Liver (tissue), 9 donors: ENCODE results near the gene BAHD1. TPM values are rescaled to one million over a fixed set of nuclear protein-coding genes. Genes with fewer than 3 reads are reported as not detected.

Source experiments
- DNase-seq: peaks from one replicate; pipeline ENCODE4 v3.0.0-alpha.2; 2017; ENCODE audit warnings: low spot score
- H3K27ac ChIP-seq, 2 donors: one replicate each; pipeline ENCODE4 v1.7.0; 2013; ENCODE audit warnings: inconsistent platforms in 2 of 2, low read length in 2 of 2, control low read depth in 1 of 2, low read depth in 1 of 2, mild to moderate bottlenecking in 1 of 2
- H3K27me3 ChIP-seq, 4 donors: one replicate each; pipeline versions ENCODE4 v1.6.1 to v1.7.0; 2013; ENCODE audit warnings: low read length in 3 of 4, inconsistent platforms in 1 of 4, mild to moderate bottlenecking in 1 of 4, moderate library complexity in 1 of 4; ENCODE audit not compliant: control insufficient read depth in 4 of 4, insufficient read depth in 4 of 4
- H3K36me3 ChIP-seq, 4 donors: one replicate each; pipeline versions ENCODE4 v1.6.1 to v1.7.0; 2013; ENCODE audit warnings: low read length in 3 of 4, mild to moderate bottlenecking in 3 of 4, low read depth in 1 of 4, moderate library complexity in 1 of 4; ENCODE audit not compliant: control insufficient read depth in 4 of 4, insufficient read depth in 3 of 4
- H3K4me1 ChIP-seq, 4 donors: one replicate each; pipeline versions ENCODE4 v1.6.1 to v1.7.0; 2013; ENCODE audit warnings: low read length in 3 of 4, mild to moderate bottlenecking in 3 of 4, moderate library complexity in 1 of 4; ENCODE audit not compliant: control insufficient read depth in 4 of 4, insufficient read depth in 4 of 4
- H3K4me3 ChIP-seq, 3 donors: one replicate each; pipeline versions ENCODE4 v1.6.1 to v1.7.0; 2013; ENCODE audit warnings: low read length in 3 of 3, control low read depth in 1 of 3, low read depth in 1 of 3, mild to moderate bottlenecking in 1 of 3
- H3K9ac ChIP-seq, 2 donors: one replicate each; pipeline ENCODE4 v1.7.0; 2013; ENCODE audit warnings: low read length in 2 of 2, mild to moderate bottlenecking in 2 of 2, moderate library complexity in 2 of 2, control low read depth in 1 of 2, low read depth in 1 of 2
- H3K9me3 ChIP-seq, 4 donors: one replicate each; pipeline versions ENCODE4 v1.6.1 to v1.7.0; 2013; ENCODE audit warnings: low read length in 3 of 4; ENCODE audit not compliant: control insufficient read depth in 4 of 4
- EGR1 ChIP-seq, 2 donors: IDR thresholded peaks; 2 replicates each; pipeline ENCODE4 v1.6.1; 2016 to 2018; ENCODE audit warnings: antibody characterized with exemption in 2 of 2, low read depth in 2 of 2
- FOXA1 ChIP-seq: IDR thresholded peaks from 2 replicates; pipeline ENCODE4 v1.6.1; 2016; ENCODE audit warnings: antibody characterized with exemption
- FOXA2 ChIP-seq: IDR thresholded peaks from 2 replicates; pipeline ENCODE4 v1.6.1; 2016; ENCODE audit warnings: antibody characterized with exemption
- GABPA ChIP-seq, 2 donors: IDR thresholded peaks in 1 of 2; conservative IDR thresholded peaks in 1 of 2; 2 replicates each; pipeline ENCODE4 v1.6.1; 2016; ENCODE audit warnings: antibody characterized with exemption in 2 of 2, mild to moderate bottlenecking in 1 of 2, moderate library complexity in 1 of 2
- HNF4A ChIP-seq, 2 donors: conservative IDR thresholded peaks; 2 replicates each; pipeline ENCODE4 v1.6.1; 2016; ENCODE audit warnings: antibody characterized with exemption in 2 of 2, mild to moderate bottlenecking in 2 of 2
- HNF4G ChIP-seq: IDR thresholded peaks from 2 replicates; pipeline ENCODE4 v1.6.1; 2016; ENCODE audit warnings: antibody characterized with exemption
- JUND ChIP-seq, 2 donors: IDR thresholded peaks; 2 replicates each; pipeline ENCODE4 v1.6.1; 2016; ENCODE audit warnings: antibody characterized with exemption in 2 of 2
- NR2F2 ChIP-seq: IDR thresholded peaks from 2 replicates; pipeline ENCODE4 v1.6.1; 2016; ENCODE audit warnings: antibody characterized with exemption
- RAD21 ChIP-seq, 2 donors: IDR thresholded peaks; 2 replicates each; pipeline ENCODE4 v1.6.1; 2016; ENCODE audit warnings: antibody characterized with exemption in 2 of 2, mild to moderate bottlenecking in 2 of 2
- RXRA ChIP-seq, 2 donors: IDR thresholded peaks; 2 replicates each; pipeline ENCODE4 v1.6.1; 2017 to 2018; ENCODE audit warnings: antibody characterized with exemption in 2 of 2, mild to moderate bottlenecking in 1 of 2
- SP1 ChIP-seq: IDR thresholded peaks from 2 replicates; pipeline ENCODE4 v1.6.1; 2018; ENCODE audit warnings: antibody characterized with exemption, mild to moderate bottlenecking
- TAF1 ChIP-seq: conservative IDR thresholded peaks from 2 replicates; pipeline ENCODE4 v1.6.1; 2016; ENCODE audit warnings: antibody characterized with exemption, mild to moderate bottlenecking
- YY1 ChIP-seq: IDR thresholded peaks from 2 replicates; pipeline ENCODE4 v1.6.1; 2016; ENCODE audit warnings: antibody characterized with exemption, mild to moderate bottlenecking
- WGBS: extraction: QIAGEN DNeasy Blood & Tissue Kit; methylation state at CpG from one replicate; pipeline ENCODE4 v1.1.7; 2013; 5-methylcytosine and 5-hydroxymethylcytosine counted together
- polyA plus RNA-seq, 2 donors: library from polyadenylated mRNA; stranded (reverse) in 1 of 2; unstranded in 1 of 2; fragments of 200-250 nt in 1 of 2; fragments of >200 nt in 1 of 2; fragmentation: Nextera tagmentation in 1 of 2; extraction: Ambion mirVana in 1 of 2; gene quantifications; one replicate each; pipeline versions ENCODE4 v1.2.1 to v1.2.3, GENCODE V29; 2013 to 2015
- total RNA-seq, 2 donors: library from RNA; depleted of rRNA; stranded (reverse); fragments of >200 nt; gene quantifications; one replicate each; pipeline ENCODE4 v1.2.3, GENCODE V29; 2014
- TF ChIP-seq, protein P1 (sequence below): IDR thresholded peaks from 2 replicates; pipeline ENCODE4 v1.6.1; 2016; ENCODE audit warnings: antibody characterized with exemption
- TF ChIP-seq, protein P2 (sequence below): IDR thresholded peaks from 2 replicates; pipeline ENCODE4 v1.6.1; 2016; ENCODE audit warnings: antibody characterized with exemption
- TF ChIP-seq, protein P3 (sequence below): IDR thresholded peaks from 2 replicates; pipeline ENCODE4 v1.6.1; 2016; ENCODE audit warnings: antibody characterized with exemption
- TF ChIP-seq, protein P4 (sequence below): IDR thresholded peaks from 2 replicates; pipeline ENCODE4 v1.6.1; 2016; ENCODE audit warnings: antibody characterized with exemption, mild to moderate bottlenecking
- TF ChIP-seq, protein P5 (sequence below): fragments of 150-350 bp; IDR thresholded peaks from 2 replicates; pipeline ENCODE4 v1.5.1; 2017; ENCODE audit warnings: improper control_type of control experiment, low read depth, low read length; ENCODE audit not compliant: missing input control
- donor health status: healthy.
- donor health status: healthy.
- donor health status: healthy.
- donor health status: healthy.
- donor health status: healthy.

Gene BAHD1
- total and polyA plus RNA-seq, 4 donors: 1.8 to 8.7 (median 6.6) TPM

DNA sequence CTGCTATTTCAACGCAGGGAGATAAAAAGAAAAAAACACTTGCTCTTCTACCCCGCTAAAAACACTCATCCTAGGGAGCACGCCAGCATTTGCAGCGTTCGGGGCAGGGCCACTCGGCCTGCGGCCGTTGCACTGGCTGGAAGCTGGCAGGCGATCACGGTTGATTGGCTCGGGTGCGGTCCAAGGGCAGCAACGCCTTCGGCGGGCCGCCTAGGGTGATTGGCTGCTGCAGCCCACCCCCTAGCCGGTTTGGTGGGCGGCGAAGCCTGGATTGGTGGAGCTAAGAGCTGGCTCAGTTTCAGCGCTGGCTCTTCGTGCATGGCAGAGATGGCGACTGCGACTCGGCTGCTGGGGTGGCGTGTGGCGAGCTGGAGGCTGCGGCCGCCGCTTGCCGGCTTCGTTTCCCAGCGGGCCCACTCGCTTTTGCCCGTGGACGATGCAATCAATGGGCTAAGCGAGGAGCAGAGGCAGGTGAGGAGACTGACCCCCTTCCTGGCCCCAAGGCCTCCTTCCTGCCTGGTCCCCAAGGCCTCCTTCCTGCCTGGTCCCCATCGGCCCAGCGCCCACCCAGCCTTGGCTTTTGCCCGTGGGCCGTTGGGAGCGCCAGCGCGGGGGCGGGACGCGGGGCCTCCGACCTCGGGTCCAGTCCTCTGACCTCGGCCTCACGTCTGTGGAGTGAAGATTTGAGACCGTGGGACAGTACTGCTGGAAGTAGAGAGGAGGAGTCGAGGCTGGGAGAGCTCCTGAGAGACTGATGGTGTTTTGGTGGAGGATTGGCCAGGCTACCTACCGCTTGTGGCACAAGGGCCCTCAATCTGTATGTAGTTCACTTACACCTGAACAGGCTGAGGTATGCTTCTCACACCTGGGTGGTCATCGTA is 35.0 kb upstream of the BAHD1 start, which contains the start of gene IVD:
IVD (plus strand) TSS at position 295 of the 881 bp plus-strand sequence; CDS start at position 328, 33 bp downstream.
- Histone ChIP-seq H3K9me3 (no peaks in the 10 kb centered on the region), H3K36me3 (peaks cover 4 to 12% (median 9%) of the 10 kb centered on the region in 4 donors), H3K4me3 (peak within 1 kb of the TSS; percentile 82 to 91 (median 84)), H3K27ac (peak within 1 kb of the TSS; percentile 80 to 81), H3K27me3 (no peaks in the 10 kb centered on the region), H3K9ac (peak within 1 kb of the TSS; percentile 67 to 95), H3K4me1 (peaks cover 5 to 28% (median 23%) of the 10 kb centered on the region in 4 donors)
- under 1% methylated on average over 54 of the region's 54 CpGs for WGBS
- TF ChIP-seq, protein P1, sequence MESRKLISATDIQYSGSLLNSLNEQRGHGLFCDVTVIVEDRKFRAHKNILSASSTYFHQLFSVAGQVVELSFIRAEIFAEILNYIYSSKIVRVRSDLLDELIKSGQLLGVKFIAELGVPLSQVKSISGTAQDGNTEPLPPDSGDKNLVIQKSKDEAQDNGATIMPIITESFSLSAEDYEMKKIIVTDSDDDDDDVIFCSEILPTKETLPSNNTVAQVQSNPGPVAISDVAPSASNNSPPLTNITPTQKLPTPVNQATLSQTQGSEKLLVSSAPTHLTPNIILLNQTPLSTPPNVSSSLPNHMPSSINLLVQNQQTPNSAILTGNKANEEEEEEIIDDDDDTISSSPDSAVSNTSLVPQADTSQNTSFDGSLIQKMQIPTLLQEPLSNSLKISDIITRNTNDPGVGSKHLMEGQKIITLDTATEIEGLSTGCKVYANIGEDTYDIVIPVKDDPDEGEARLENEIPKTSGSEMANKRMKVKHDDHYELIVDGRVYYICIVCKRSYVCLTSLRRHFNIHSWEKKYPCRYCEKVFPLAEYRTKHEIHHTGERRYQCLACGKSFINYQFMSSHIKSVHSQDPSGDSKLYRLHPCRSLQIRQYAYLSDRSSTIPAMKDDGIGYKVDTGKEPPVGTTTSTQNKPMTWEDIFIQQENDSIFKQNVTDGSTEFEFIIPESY: no peak
- TF ChIP-seq RXRA (IDR thresholded peaks at IDR 0.05) (peak; percentile 63 to 87), EGR1 (IDR thresholded peaks at IDR 0.05; ENCODE audit: low read depth in 2 of 2) (peak; percentile 77 to 84), TAF1 (peak; percentile 82), HNF4G (no peak), HNF4A (conservative IDR thresholded peaks at IDR 0.05) (peak; percentile 55 to 64), NR2F2 (no peak), RAD21 (IDR thresholded peaks at IDR 0.05) (peak; percentile 18 to 28), YY1 (peak; percentile 97), GABPA (IDR thresholded peaks at IDR 0.05 in 1 of 2, conservative IDR thresholded peaks at IDR 0.05 in 1 of 2) (no peak), FOXA2 (no peak), FOXA1 (no peak), SP1 (peak; percentile 91), JUND (IDR thresholded peaks at IDR 0.05) (no peak)
- TF ChIP-seq, protein P2, sequence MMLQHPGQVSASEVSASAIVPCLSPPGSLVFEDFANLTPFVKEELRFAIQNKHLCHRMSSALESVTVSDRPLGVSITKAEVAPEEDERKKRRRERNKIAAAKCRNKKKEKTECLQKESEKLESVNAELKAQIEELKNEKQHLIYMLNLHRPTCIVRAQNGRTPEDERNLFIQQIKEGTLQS: no peak
- TF ChIP-seq, protein P3, sequence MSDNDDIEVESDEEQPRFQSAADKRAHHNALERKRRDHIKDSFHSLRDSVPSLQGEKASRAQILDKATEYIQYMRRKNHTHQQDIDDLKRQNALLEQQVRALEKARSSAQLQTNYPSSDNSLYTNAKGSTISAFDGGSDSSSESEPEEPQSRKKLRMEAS: no peak
- TF ChIP-seq, protein P4, sequence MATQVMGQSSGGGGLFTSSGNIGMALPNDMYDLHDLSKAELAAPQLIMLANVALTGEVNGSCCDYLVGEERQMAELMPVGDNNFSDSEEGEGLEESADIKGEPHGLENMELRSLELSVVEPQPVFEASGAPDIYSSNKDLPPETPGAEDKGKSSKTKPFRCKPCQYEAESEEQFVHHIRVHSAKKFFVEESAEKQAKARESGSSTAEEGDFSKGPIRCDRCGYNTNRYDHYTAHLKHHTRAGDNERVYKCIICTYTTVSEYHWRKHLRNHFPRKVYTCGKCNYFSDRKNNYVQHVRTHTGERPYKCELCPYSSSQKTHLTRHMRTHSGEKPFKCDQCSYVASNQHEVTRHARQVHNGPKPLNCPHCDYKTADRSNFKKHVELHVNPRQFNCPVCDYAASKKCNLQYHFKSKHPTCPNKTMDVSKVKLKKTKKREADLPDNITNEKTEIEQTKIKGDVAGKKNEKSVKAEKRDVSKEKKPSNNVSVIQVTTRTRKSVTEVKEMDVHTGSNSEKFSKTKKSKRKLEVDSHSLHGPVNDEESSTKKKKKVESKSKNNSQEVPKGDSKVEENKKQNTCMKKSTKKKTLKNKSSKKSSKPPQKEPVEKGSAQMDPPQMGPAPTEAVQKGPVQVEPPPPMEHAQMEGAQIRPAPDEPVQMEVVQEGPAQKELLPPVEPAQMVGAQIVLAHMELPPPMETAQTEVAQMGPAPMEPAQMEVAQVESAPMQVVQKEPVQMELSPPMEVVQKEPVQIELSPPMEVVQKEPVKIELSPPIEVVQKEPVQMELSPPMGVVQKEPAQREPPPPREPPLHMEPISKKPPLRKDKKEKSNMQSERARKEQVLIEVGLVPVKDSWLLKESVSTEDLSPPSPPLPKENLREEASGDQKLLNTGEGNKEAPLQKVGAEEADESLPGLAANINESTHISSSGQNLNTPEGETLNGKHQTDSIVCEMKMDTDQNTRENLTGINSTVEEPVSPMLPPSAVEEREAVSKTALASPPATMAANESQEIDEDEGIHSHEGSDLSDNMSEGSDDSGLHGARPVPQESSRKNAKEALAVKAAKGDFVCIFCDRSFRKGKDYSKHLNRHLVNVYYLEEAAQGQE: peak; percentile 28
- TF ChIP-seq, protein P5, sequence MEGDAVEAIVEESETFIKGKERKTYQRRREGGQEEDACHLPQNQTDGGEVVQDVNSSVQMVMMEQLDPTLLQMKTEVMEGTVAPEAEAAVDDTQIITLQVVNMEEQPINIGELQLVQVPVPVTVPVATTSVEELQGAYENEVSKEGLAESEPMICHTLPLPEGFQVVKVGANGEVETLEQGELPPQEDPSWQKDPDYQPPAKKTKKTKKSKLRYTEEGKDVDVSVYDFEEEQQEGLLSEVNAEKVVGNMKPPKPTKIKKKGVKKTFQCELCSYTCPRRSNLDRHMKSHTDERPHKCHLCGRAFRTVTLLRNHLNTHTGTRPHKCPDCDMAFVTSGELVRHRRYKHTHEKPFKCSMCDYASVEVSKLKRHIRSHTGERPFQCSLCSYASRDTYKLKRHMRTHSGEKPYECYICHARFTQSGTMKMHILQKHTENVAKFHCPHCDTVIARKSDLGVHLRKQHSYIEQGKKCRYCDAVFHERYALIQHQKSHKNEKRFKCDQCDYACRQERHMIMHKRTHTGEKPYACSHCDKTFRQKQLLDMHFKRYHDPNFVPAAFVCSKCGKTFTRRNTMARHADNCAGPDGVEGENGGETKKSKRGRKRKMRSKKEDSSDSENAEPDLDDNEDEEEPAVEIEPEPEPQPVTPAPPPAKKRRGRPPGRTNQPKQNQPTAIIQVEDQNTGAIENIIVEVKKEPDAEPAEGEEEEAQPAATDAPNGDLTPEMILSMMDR: no peak
- DNase-seq: peak; percentile 90
